Testis (tissue), 2 donors: ENCODE data around the gene SYCE3.

Source experiments
- CTCF ChIP-seq, 3 experiments: fragments of 450-650 bp in 2 of 3; fragments of 200-600 bp in 1 of 3; sonication (generic) in 1 of 3; IDR thresholded peaks; one replicate each; pipeline ENCODE4 v1.5.1; 2016 to 2019; ENCODE audit warnings: antibody characterized with exemption in 3 of 3, mild to moderate bottlenecking in 2 of 3, moderate library complexity in 1 of 3
- POLR2A ChIP-seq: fragments of 450-650 bp; IDR thresholded peaks from one replicate; pipeline ENCODE4 v1.6.1; 2017; ENCODE audit warnings: antibody characterized with exemption, mild to moderate bottlenecking, moderate library complexity

- TF ChIP-seq CTCF (IDR thresholded peaks at IDR 0.05) (no peak), POLR2A (no peak)
These were observed 30.6 kb downstream of the SYCE3 start for GRCh38 chr22:50531962-50532674.
